ENCODE measurements around the gene GAS2L1.

GAS2L1 gene

DNA sequence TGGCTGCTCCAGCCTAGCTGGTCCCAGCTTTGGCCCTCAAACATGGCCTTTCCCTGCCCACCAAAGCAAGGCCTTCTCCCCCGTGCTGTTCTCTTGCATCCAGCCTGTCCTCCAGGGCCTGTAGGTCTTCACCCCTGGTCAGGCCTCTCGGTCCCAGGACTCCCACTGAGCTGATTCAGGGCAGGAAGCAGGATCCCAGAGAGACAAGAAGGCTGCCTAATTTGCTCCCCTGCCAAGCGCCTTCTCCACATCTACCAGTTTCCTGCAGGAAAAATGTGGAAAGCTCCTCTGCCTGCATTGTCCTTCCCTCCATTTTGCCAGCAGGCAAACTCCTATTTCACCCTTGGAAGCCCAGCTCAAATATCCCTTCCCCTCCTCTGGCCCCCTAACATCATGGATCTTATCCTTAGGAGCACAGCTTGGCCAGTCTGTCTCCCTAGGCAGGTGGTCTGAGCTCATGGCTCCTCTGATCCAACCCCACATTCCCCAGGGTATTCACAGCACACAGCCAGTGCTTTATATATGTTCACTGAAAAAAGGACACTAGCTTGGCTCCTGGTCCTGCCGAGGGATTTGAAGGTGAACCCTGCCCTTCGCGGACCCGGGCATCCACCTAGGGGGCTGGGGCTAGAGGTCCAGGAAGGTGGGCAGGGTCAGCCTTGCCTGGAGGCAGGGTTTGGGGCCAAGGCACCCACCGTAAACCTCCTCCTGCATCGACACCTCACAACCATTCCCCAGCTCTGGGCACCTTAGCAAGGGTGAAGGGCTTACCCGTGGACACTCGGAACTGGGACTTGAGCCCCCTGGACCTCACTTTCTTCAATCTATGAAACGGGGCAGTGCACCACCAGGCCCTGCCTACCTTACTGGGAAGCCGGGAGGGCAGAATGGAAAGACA, 39.6 kb upstream of the GAS2L1 start:
- Histone ChIP-seq H3F3A (ENCODE audit: insufficient read depth) (no peaks in the 10 kb centered on the region), H3K27ac (ENCODE audit: low read depth, low read length) (peak overlapping the region; percentile 81), H3K4me2 (ENCODE audit: low read depth, low read length, poor library complexity, severe bottlenecking) (peak overlapping the region; percentile 95), H3K9ac (ENCODE audit: low read length) (peak overlapping the region; percentile 98), H4K20me1 (ENCODE audit: low read depth, low read length) (peaks cover 27% of the 10 kb centered on the region), H3K9me3 (ENCODE audit: insufficient read depth, low read length) (no peaks in the 10 kb centered on the region), H3K79me2 (ENCODE audit: insufficient read depth, low read length) (peaks cover 51% of the 10 kb centered on the region), H3K27me3 (ENCODE audit: low read length) (no peaks in the 10 kb centered on the region), H3K36me3 (ENCODE audit: low read length) (peaks cover 18% of the 10 kb centered on the region; the same call in 1 of the 2 replicates), H2AFZ (ENCODE audit: low read depth, low read length, severe bottlenecking) (peak overlapping the region; percentile 47), H3K9me2 (replicated peaks; ENCODE audit: insufficient read depth, low read length) (no peaks in the 10 kb centered on the region), H3K4me3 (ENCODE audit: insufficient read depth, low read length, poor library complexity, severe bottlenecking) (peak overlapping the region; percentile 92)
- TF ChIP-seq, protein P1, sequence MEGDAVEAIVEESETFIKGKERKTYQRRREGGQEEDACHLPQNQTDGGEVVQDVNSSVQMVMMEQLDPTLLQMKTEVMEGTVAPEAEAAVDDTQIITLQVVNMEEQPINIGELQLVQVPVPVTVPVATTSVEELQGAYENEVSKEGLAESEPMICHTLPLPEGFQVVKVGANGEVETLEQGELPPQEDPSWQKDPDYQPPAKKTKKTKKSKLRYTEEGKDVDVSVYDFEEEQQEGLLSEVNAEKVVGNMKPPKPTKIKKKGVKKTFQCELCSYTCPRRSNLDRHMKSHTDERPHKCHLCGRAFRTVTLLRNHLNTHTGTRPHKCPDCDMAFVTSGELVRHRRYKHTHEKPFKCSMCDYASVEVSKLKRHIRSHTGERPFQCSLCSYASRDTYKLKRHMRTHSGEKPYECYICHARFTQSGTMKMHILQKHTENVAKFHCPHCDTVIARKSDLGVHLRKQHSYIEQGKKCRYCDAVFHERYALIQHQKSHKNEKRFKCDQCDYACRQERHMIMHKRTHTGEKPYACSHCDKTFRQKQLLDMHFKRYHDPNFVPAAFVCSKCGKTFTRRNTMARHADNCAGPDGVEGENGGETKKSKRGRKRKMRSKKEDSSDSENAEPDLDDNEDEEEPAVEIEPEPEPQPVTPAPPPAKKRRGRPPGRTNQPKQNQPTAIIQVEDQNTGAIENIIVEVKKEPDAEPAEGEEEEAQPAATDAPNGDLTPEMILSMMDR (IDR thresholded peaks at IDR 0.05; ENCODE audit: insufficient read depth, low read length, poor library complexity, severe bottlenecking), result no peak
- TF ChIP-seq EZH2phosphoT487 (conservative IDR thresholded peaks at IDR 0.05; ENCODE audit: low read length), result no peak

DNA sequence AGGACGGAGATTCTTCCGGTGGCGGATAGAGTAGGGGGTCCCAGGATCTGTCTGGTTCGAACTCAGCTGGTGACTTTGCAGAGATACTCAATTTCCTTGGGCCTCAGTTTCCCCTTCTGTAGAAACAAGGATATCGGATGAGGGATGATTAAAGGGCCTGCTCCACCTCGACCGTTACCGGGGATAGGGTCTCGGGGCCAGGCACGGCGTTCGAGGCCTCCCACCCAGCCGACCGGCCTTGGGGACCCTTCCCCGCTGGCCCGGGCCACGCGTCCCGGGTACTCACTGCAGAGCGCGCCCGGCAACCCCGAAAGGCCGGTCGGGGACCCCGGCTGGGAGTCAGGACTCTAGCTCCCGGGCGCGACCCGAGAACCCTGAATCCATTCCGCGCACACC, 39.0 kb upstream of the GAS2L1 start:
- H3K9ac ChIP-seq (ENCODE audit: low read length), result peak overlapping the region; percentile 98
- no peaks in the 10 kb centered on the region for H3K9me3 ChIP-seq (ENCODE audit: insufficient read depth, low read length)
- no peaks in the 10 kb centered on the region for H3K27me3 ChIP-seq (ENCODE audit: low read length)
- peaks cover 34% of the 10 kb centered on the region for H4K20me1 ChIP-seq (ENCODE audit: low read depth, low read length)
- peak overlapping the region; percentile 47 for H2AFZ ChIP-seq (ENCODE audit: low read depth, low read length, severe bottlenecking)
- H3F3A ChIP-seq (ENCODE audit: insufficient read depth), result no peaks in the 10 kb centered on the region
- H3K79me2 ChIP-seq (ENCODE audit: insufficient read depth, low read length), result peaks cover 57% of the 10 kb centered on the region
- peak overlapping the region; percentile 95 for H3K4me2 ChIP-seq (ENCODE audit: low read depth, low read length, poor library complexity, severe bottlenecking)
- H3K36me3 ChIP-seq (ENCODE audit: low read length), result peaks cover 24% of the 10 kb centered on the region; the same call in 1 of the 2 replicates
- peak overlapping the region; percentile 81 for H3K27ac ChIP-seq (ENCODE audit: low read depth, low read length)
- H3K4me3 ChIP-seq (ENCODE audit: insufficient read depth, low read length, poor library complexity, severe bottlenecking), result peak overlapping the region; percentile 92
- TF ChIP-seq, protein P1 (IDR thresholded peaks at IDR 0.05; ENCODE audit: insufficient read depth, low read length, poor library complexity, severe bottlenecking), result no peak
- no peaks in the 10 kb centered on the region for H3K9me2 ChIP-seq (replicated peaks; ENCODE audit: insufficient read depth, low read length)

DNA sequence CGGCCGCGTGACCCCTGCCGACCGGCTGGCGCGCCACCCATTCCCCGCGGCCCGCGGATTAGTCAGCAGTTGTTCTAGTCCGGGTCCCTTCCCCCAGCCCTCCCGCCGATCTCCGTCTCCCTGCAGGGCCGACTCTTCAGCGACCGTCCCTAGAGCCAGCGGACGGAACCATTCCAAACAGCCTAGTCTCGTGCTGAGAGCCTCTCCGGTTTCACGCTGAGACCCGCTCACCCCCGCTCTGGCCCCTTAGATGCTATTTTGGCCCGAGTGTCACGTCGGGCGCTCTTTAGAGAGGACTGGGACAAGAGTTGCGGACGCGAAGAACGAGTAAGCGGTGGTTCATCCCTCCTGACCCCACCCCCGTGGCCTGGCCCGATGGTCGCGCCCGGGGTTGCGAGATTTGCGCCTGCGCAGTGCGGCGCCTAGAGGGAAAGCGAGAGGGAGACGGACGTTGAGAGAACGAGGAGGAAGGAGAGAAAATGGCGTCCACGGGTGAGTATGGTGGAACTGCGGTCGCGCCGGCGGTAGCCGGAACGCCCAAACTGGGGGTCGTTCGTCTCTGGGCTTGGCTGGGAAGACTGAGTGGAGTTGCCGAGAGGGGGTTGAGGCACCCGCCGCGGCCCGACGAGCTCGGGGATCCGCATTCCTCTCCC, 38.5 kb upstream of the GAS2L1 start, which contains the start of the genes EWSR1 and RHBDD3:
Gene EWSR1 (plus strand): TSS at position 411 of the 653 bp plus-strand sequence. CDS start 69 bp downstream, at position 480.
Gene RHBDD3 (minus strand): TSS at position 124 of the 653 bp plus-strand sequence. CDS start 2,355 bp downstream, outside the sequence.
- Histone ChIP-seq H4K20me1 (ENCODE audit: low read depth, low read length) (peaks cover 39% of the 10 kb centered on the region), H3K4me3 (ENCODE audit: insufficient read depth, low read length, poor library complexity, severe bottlenecking) (peak within 1 kb of the TSS; percentile 92), H3K4me2 (ENCODE audit: low read depth, low read length, poor library complexity, severe bottlenecking) (peak within 1 kb of the TSS; percentile 95), H3K36me3 (ENCODE audit: low read length) (peaks cover 29% of the 10 kb centered on the region; the same call in 1 of the 2 replicates), H3K79me2 (ENCODE audit: insufficient read depth, low read length) (peaks cover 62% of the 10 kb centered on the region), H3F3A (ENCODE audit: insufficient read depth) (no peaks in the 10 kb centered on the region), H3K27me3 (ENCODE audit: low read length) (no peaks in the 10 kb centered on the region), H2AFZ (ENCODE audit: low read depth, low read length, severe bottlenecking) (peak within 1 kb of the TSS; percentile 47), H3K9me2 (replicated peaks; ENCODE audit: insufficient read depth, low read length) (no peaks in the 10 kb centered on the region), H3K9me3 (ENCODE audit: insufficient read depth, low read length) (no peaks in the 10 kb centered on the region), H3K27ac (ENCODE audit: low read depth, low read length) (peak within 1 kb of the TSS; percentile 81), H3K9ac (ENCODE audit: low read length) (peak within 1 kb of the TSS; percentile 98)
- TF ChIP-seq, protein P1 (IDR thresholded peaks at IDR 0.05; ENCODE audit: insufficient read depth, low read length, poor library complexity, severe bottlenecking), result no peak
- no peak for TF ChIP-seq EZH2phosphoT487 (conservative IDR thresholded peaks at IDR 0.05; ENCODE audit: low read length)

Measured in SU-DHL-6 (cell line).